HEK293T (cell line): Measurements from ENCODE around the gene MPHOSPH9.

Experiments used
- BHLHE40 ChIP-seq: fragments of 450-650 bp; IDR thresholded peaks from 2 replicates; pipeline ENCODE4 v1.6.1; 2016; ENCODE audit warnings: mild to moderate bottlenecking, moderate library complexity, borderline replicate concordance
- ELF4 ChIP-seq: fragments of 450-650 bp; IDR thresholded peaks from 2 replicates; pipeline ENCODE4 v1.6.1; 2017; ENCODE audit warnings: antibody characterized with exemption
- SUZ12 ChIP-seq: fragments of 450-650 bp; IDR thresholded peaks from 2 replicates; pipeline ENCODE4 v1.6.1; 2016; ENCODE audit warnings: mild to moderate bottlenecking

- TF ChIP-seq ELF4: no peak
- TF ChIP-seq SUZ12: no peak
- TF ChIP-seq BHLHE40: no peak
Measured at GRCh38 chr12:123133701-123134100, 99.2 kb downstream of the MPHOSPH9 start.
